OCI-LY1 (cell line): Measurements from ENCODE around the gene KCNT2.

Source experiments
- EZH2 ChIP-seq: fragments of 200-600 bp; sonication (generic), shearing (Covaris generic); IDR thresholded peaks from 2 replicates; pipeline ENCODE4 v1.8.0; 2017; ENCODE audit warnings: borderline replicate concordance, mixed run types, mild to moderate bottlenecking, antibody characterized with exemption, low read length, moderate library complexity, mixed read lengths
- TF ChIP-seq, protein P1 (sequence below): fragments of 200-600 bp; sonication (generic), shearing (Covaris generic); IDR thresholded peaks from 2 replicates; pipeline ENCODE4 v1.5.1; 2017; ENCODE audit warnings: mild to moderate bottlenecking, antibody characterized with exemption, low read length, moderate library complexity, mixed read lengths

DNA sequence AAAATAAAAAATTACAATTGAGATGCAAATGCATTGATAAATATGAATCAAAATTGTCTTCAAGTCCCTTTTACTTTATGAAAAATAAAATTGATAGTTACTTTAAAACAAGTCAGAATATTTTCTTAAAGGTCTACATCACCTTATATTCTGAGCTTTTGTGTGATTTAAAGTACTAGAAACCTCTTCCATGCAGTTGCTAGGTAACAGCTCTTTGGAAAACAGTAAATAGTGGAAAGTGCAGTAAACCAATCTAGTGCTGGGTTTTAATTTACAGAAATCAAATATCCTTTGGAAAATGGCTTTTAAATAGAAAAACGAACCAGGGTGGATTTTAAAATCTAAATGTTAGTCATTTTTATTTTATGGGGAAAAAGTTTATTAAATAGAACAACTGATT, 227.9 kb downstream of the KCNT2 start:
- TF ChIP-seq, protein P1, sequence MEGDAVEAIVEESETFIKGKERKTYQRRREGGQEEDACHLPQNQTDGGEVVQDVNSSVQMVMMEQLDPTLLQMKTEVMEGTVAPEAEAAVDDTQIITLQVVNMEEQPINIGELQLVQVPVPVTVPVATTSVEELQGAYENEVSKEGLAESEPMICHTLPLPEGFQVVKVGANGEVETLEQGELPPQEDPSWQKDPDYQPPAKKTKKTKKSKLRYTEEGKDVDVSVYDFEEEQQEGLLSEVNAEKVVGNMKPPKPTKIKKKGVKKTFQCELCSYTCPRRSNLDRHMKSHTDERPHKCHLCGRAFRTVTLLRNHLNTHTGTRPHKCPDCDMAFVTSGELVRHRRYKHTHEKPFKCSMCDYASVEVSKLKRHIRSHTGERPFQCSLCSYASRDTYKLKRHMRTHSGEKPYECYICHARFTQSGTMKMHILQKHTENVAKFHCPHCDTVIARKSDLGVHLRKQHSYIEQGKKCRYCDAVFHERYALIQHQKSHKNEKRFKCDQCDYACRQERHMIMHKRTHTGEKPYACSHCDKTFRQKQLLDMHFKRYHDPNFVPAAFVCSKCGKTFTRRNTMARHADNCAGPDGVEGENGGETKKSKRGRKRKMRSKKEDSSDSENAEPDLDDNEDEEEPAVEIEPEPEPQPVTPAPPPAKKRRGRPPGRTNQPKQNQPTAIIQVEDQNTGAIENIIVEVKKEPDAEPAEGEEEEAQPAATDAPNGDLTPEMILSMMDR: no peak
- no peak for TF ChIP-seq EZH2
